Endothelial cell (in vitro differentiated cells): ENCODE data around the gene ZNF605. TPM values are rescaled to one million over a fixed set of nuclear protein-coding genes. Genes with fewer than 3 reads are reported as not detected.
"Not testable (repeated sequence)": the region's sequence is repeated elsewhere in the genome, so short reads cannot be mapped to it uniquely, and the experiment has no call there.

ENCODE experiments used
- DNase-seq: peaks from one replicate; pipeline ENCODE4 v3.0.0; 2021; ENCODE audit warnings: low spot score
- H3K27ac Mint-ChIP-seq: one replicate; pipeline ENCODE4 v1.8.0; 2021; ENCODE audit warnings: mixed read lengths, inconsistent platforms; ENCODE audit not compliant: unreplicated experiment
- H3K27me3 Mint-ChIP-seq: one replicate; pipeline ENCODE4 v1.8.0; 2021; ENCODE audit warnings: mild to moderate bottlenecking, moderate library complexity, mixed read lengths, inconsistent platforms; ENCODE audit not compliant: unreplicated experiment
- H3K36me3 Mint-ChIP-seq: one replicate; pipeline ENCODE4 v1.8.0; 2021; ENCODE audit warnings: mild to moderate bottlenecking, low read depth, mixed read lengths, inconsistent platforms; ENCODE audit not compliant: unreplicated experiment
- H3K4me1 Mint-ChIP-seq: one replicate; pipeline ENCODE4 v1.8.0; 2021; ENCODE audit warnings: mild to moderate bottlenecking, mixed read lengths, inconsistent platforms; ENCODE audit not compliant: unreplicated experiment
- H3K4me3 Mint-ChIP-seq: one replicate; pipeline ENCODE4 v1.8.0; 2021; ENCODE audit warnings: mild to moderate bottlenecking, mixed read lengths, inconsistent platforms; ENCODE audit not compliant: unreplicated experiment
- H3K9me3 Mint-ChIP-seq: one replicate; pipeline ENCODE4 v1.8.0; 2021; ENCODE audit warnings: mixed read lengths, inconsistent platforms; ENCODE audit not compliant: unreplicated experiment
- CTCF ChIP-seq: fragments of 200-600 bp; sonication (generic); IDR thresholded peaks from one replicate; pipeline ENCODE4 v1.5.0; 2021; ENCODE audit warnings: antibody characterized with exemption; ENCODE audit not compliant: unreplicated experiment
- total RNA-seq: library from RNA; stranded (reverse); fragmentation: NEBNext Ultra II Directional; extraction: Animal tissue kit (Norgen Biotek cat#: 25700); gene quantifications from one replicate; pipeline ENCODE4 v1.2.1, GENCODE V29; 2021; ENCODE audit not compliant: unreplicated experiment

ZNF605 gene
- total RNA-seq, 1 donor from 2014 or later, result 8.3 TPM

- TF ChIP-seq CTCF, result no peak
These were observed 34.4 kb downstream of the ZNF605 start for GRCh38 chr12:132921685-132922084.

GRCh38 chr12:132918680-132919079 is 37.4 kb downstream of the ZNF605 start:
- peaks cover 31% of the 10 kb centered on the region for H3K36me3 Mint-ChIP-seq
- no peak overlapping the region for H3K27ac Mint-ChIP-seq
- no peak overlapping the region for H3K4me3 Mint-ChIP-seq
- no peak for TF ChIP-seq CTCF
- no peaks in the 10 kb centered on the region for H3K27me3 Mint-ChIP-seq
- no peaks in the 10 kb centered on the region for H3K4me1 Mint-ChIP-seq
- no peak for DNase-seq
- H3K9me3 Mint-ChIP-seq, result peaks cover 46% of the 10 kb centered on the region

More at GRCh38 chr12:132921685-132922084, 34.4 kb downstream of the ZNF605 start:
- Mint-ChIP-seq H3K9me3 (peaks cover 58% of the 10 kb centered on the region), H3K27ac (no peak overlapping the region), H3K4me1 (no peaks in the 10 kb centered on the region), H3K4me3 (no peak overlapping the region), H3K27me3 (peaks cover 3% of the 10 kb centered on the region), H3K36me3 (peaks cover 45% of the 10 kb centered on the region)
- DNase-seq, result no peak

GRCh38 chr12:132909030-132909368 is 47.1 kb downstream of the ZNF605 start:
- no peak for TF ChIP-seq CTCF
- Mint-ChIP-seq H3K9me3 (peaks cover 12% of the 10 kb centered on the region), H3K27ac (no peak overlapping the region), H3K4me3 (peak overlapping the region; percentile 85), H3K27me3 (peaks cover 6% of the 10 kb centered on the region), H3K4me1 (no peaks in the 10 kb centered on the region), H3K36me3 (peaks cover 13% of the 10 kb centered on the region)
- DNase-seq, result no peak

- peak; percentile 87 for DNase-seq
- H3K9me3 Mint-ChIP-seq, result peaks cover 6% of the 10 kb centered on the region
These were observed 47.7 kb downstream of the ZNF605 start for GRCh38 chr12:132908145-132909029.

GRCh38 chr12:132907789-132908144 is 48.3 kb downstream of the ZNF605 start:
- H3K36me3 Mint-ChIP-seq, DNase-seq, H3K27me3 Mint-ChIP-seq, H3K9me3 Mint-ChIP-seq, H3K4me1 Mint-ChIP-seq: not testable (repeated sequence)
- H3K27ac Mint-ChIP-seq, result peak overlapping the region; percentile 61
- peak overlapping the region; percentile 65 for H3K4me3 Mint-ChIP-seq

More at GRCh38 chr12:132908145-132909029, 47.7 kb downstream of the ZNF605 start:
- peak overlapping the region; percentile 80 for H3K27ac Mint-ChIP-seq
- H3K4me1 Mint-ChIP-seq, result no peaks in the 10 kb centered on the region
- peaks cover 9% of the 10 kb centered on the region for H3K36me3 Mint-ChIP-seq
- TF ChIP-seq CTCF, result no peak
- H3K4me3 Mint-ChIP-seq, result peak overlapping the region; percentile 85
- peaks cover 6% of the 10 kb centered on the region for H3K27me3 Mint-ChIP-seq
